Endothelial cell of umbilical vein (primary cell): ENCODE data around the gene PTGER3.

Source experiments
- CTCF ChIP-seq, 2 donors: IDR thresholded peaks; 1 replicate in 1 of 2; 2 replicates in 1 of 2; pipeline ENCODE4 v1.5.1; 2011; ENCODE audit warnings: low read length in 2 of 2, mild to moderate bottlenecking in 2 of 2, moderate library complexity in 2 of 2, control low read depth in 1 of 2, inconsistent platforms in 1 of 2, low read depth in 1 of 2; ENCODE audit not compliant: insufficient read depth in 1 of 2; ENCODE audit errors: extremely low read depth in 1 of 2
- POLR2A ChIP-seq: IDR thresholded peaks from 2 replicates; pipeline ENCODE4 v1.6.1; 2012; ENCODE audit warnings: low read depth, mild to moderate bottlenecking, control low read depth, low read length
- POLR2AphosphoS5 ChIP-seq: IDR thresholded peaks from 2 replicates; pipeline ENCODE4 v1.6.1; 2012; ENCODE audit warnings: low read depth, mild to moderate bottlenecking, control low read depth, low read length, moderate library complexity; ENCODE audit not compliant: insufficient read depth

GRCh38 chr1:70990469-70991253, 57.0 kb downstream of the PTGER3 start:
- TF ChIP-seq POLR2A (no peak), CTCF (IDR thresholded peaks at IDR 0.05; ENCODE audit: extremely low read depth in 1 of 2, insufficient read depth in 1 of 2, low read depth in 1 of 2, low read length in 2 of 2) (no peak), POLR2AphosphoS5 (no peak)
